ENCODE data around the gene BRD9.

DNA sequence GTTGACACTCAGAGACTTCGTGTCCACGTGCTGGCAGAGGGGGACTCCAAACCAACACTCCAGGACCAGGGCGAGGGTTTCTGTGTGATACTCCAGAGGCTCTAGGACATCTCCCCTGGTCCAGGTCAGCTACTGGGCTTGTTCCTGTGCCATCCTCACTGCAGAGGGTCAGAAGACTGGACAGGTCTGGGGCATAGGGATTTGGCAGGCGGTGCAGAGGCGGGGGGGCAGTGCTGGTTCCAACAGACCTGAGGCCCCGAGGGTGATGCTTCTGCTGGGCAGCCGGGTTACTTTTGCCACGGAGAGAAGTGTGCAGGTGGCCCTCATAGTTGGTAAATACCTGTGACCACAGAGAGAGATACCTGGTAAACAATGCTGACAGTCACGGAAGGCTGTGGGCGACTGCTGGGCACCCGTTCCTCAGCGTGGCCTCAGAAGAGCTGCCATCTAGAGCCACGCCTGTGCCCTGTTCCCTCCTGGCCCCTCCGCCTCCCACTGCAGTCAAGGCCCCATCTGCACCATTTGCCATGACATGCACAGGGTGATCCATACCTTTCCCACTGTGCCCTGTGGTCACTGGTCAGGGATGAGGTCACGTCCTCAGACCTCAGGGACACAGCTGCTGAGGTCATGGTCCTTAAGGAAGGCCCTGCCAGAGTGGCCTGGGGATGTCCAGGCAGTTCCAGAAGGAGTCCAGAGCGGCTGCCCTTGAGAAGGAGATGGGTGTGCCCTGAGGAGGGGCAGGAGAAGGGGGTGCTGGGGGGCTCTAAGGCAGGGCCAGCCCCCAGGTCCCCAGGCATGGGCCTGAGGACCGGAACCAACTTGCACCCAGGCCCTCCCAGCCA lies 30.1 kb upstream of the BRD9 start:
- TF ChIP-seq EZH2 (IDR thresholded peaks at IDR 0.05; ENCODE audit: insufficient read depth, poor library complexity, severe bottlenecking) = no peak
- TF ChIP-seq EZH2phosphoT487 (IDR thresholded peaks at IDR 0.05; ENCODE audit: insufficient read depth, low read depth) = no peak
